ENCODE results near the gene ZNF483. TPM values are rescaled to one million over a fixed set of nuclear protein-coding genes. Genes with fewer than 3 reads are reported as not detected.

Gene ZNF483
- total RNA-seq = 1 to 10 TPM; 5.7 to 7.4 (median 5.8) TPM
- 8.3 TPM for total RNA-seq (2013)

DNA sequence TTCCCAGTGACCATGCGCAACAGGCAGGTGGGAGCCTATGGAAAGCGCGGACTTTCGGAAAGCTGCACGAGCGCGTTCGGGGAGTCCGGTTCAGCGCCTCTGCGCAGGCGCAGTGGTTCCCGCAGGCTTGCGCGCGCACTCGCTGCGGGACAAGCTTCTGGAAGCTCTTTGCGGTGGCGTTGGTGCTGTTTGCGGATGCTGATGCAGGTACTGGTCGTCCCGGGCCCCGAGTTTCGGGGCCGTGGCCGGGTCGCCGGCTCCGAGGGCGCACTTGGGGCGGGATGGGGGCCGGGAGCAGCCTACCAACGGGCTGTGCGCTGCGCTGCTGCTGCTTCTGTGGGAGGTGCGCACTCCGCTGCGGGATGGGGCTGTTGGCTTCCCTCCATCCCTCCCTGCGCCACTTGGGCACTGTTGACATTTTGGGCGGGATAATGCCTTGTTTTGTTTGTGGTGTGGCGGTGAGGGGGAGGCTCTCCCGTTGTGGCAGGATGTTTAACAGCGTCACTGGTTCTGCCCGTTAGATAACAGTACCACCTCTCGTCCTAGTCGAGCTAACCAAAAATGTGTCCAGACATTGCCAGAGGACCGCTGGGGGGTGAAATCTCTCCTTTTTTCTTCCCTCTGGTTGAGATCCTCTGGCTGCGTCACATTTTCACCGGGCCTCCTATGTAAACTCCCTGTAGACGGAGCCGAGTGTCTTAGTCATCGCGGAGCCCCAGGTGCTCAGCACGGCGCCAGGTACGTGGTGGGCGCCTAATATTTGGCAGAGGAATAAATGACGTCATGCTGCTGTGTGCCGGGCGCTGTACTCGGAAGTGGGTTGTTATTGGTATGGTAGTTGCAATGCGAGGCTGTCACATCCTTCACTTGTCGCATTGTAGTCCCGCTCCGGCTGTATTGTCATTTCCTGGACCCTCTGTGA, at the start of gene ZNF483:
TSS of gene ZNF483 (plus strand) at position 124 of the 922 bp plus-strand sequence. CDS start 2,217 bp downstream, outside the sequence.
- H3K4me1 ChIP-seq (ENCODE audit: control insufficient read depth, insufficient read depth, low read length) = peaks cover 15% of the 10 kb centered on the region
- TF ChIP-seq, protein P1, sequence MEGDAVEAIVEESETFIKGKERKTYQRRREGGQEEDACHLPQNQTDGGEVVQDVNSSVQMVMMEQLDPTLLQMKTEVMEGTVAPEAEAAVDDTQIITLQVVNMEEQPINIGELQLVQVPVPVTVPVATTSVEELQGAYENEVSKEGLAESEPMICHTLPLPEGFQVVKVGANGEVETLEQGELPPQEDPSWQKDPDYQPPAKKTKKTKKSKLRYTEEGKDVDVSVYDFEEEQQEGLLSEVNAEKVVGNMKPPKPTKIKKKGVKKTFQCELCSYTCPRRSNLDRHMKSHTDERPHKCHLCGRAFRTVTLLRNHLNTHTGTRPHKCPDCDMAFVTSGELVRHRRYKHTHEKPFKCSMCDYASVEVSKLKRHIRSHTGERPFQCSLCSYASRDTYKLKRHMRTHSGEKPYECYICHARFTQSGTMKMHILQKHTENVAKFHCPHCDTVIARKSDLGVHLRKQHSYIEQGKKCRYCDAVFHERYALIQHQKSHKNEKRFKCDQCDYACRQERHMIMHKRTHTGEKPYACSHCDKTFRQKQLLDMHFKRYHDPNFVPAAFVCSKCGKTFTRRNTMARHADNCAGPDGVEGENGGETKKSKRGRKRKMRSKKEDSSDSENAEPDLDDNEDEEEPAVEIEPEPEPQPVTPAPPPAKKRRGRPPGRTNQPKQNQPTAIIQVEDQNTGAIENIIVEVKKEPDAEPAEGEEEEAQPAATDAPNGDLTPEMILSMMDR (IDR thresholded peaks at IDR 0.05) = no peak
- Mint-ChIP-seq H3K27ac (peak within 1 kb of the TSS; percentile 81 to 90), H3K27me3 (ENCODE audit: low read depth in 2 of 2) (peaks cover 0 to 22% of the 10 kb centered on the region in 2 donors), H3K4me3 (peak within 1 kb of the TSS; percentile 90), H3K36me3 (no peaks in the 10 kb centered on the region), H3K9me3 (no peaks in the 10 kb centered on the region), H3K4me1 (peaks cover 16 to 20% of the 10 kb centered on the region in 2 donors)
- peak within 1 kb of the TSS; percentile 82 for H3K4me3 ChIP-seq (ENCODE audit: low read length)
- 2% methylated on average over 66 of the region's 66 CpGs for WGBS (ENCODE audit: insufficient coverage)
- H3K36me3 ChIP-seq (ENCODE audit: control insufficient read depth, insufficient read depth, low read length) = no peaks in the 10 kb centered on the region
- DNase-seq = peak; percentile 42 to 85
- peak; percentile 76 to 84 (median 82) for ATAC-seq
- no peaks in the 10 kb centered on the region for H3K9me3 ChIP-seq (ENCODE audit: control insufficient read depth, insufficient read depth, low read length)
- H3K27me3 ChIP-seq (ENCODE audit: control insufficient read depth, insufficient read depth, low read length) = peaks cover 5% of the 10 kb centered on the region
- H3K27ac ChIP-seq (ENCODE audit: low read length) = peak within 1 kb of the TSS; percentile 53
- intact Hi-C loops (cut with micrococcal nuclease) = no loop called here

DNA sequence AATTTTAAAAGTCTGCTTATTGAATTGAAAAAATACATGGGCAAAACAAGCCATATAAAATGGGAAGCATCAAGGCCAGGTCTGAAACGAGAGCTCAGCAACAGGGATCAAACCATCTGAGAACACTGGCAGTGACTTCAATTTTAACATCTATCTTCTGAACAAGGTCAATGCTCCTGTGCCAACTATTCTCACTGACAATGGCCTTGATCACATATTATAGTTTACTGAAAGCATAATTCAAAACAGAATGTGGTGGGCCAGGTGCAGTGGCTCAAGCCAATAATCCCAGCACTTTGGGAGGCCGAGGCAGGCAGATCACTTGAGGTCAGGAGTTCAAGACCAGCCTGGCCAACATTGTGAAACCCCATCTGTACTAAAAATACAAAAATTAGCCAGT, 49.8 kb upstream of the ZNF483 start:
- DNase-seq (no peak), ATAC-seq (no peak)
- Histone ChIP-seq H3K36me3 (ENCODE audit: control insufficient read depth, insufficient read depth, low read length) (no peaks in the 10 kb centered on the region), H3K27me3 (ENCODE audit: control insufficient read depth, insufficient read depth, low read length) (no peaks in the 10 kb centered on the region), H3K27ac (ENCODE audit: low read length) (no peak overlapping the region), H3K4me3 (ENCODE audit: low read length) (no peak overlapping the region), H3K4me1 (ENCODE audit: control insufficient read depth, insufficient read depth, low read length) (peaks cover 3% of the 10 kb centered on the region), H3K9me3 (ENCODE audit: control insufficient read depth, insufficient read depth, low read length) (no peaks in the 10 kb centered on the region)
- intact Hi-C loops (cut with micrococcal nuclease) = no loop called here
- no peaks in the 10 kb centered on the region for H3K36me3 Mint-ChIP-seq
- no peak overlapping the region for H3K27ac Mint-ChIP-seq
- no peaks in the 10 kb centered on the region for H3K9me3 Mint-ChIP-seq
- H3K4me1 Mint-ChIP-seq = peaks cover 48 to 52% of the 10 kb centered on the region in 2 donors
- 96% methylated on average over 2 of the region's 2 CpGs for WGBS (ENCODE audit: insufficient coverage)
- H3K27me3 Mint-ChIP-seq (ENCODE audit: low read depth in 2 of 2) = no peaks in the 10 kb centered on the region
- TF ChIP-seq, protein P1 (IDR thresholded peaks at IDR 0.05) = no peak
- H3K4me3 Mint-ChIP-seq = no peak overlapping the region

DNA sequence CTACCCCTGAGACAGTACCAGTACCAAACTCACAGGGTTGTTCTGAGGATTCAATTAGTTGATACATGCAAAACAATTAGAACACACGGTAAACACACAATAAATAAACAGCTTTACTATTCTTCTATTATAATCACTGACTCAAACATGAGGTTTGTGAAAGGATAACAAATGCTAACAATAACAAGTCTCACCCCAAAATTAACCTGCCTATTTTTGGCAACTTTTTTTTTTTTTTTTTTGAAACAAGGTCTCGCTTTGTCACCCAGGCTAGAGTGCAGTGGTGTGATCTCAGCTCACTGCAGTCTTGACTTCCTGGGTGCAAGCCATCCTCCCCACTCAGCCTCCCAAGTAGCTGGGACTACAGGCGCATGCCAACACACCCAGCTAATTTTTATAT, 47.3 kb upstream of the ZNF483 start:
- H3K27me3 ChIP-seq (ENCODE audit: control insufficient read depth, insufficient read depth, low read length) = no peaks in the 10 kb centered on the region
- H3K36me3 ChIP-seq (ENCODE audit: control insufficient read depth, insufficient read depth, low read length) = no peaks in the 10 kb centered on the region
- ATAC-seq (no peak), DNase-seq (no peak)
- intact Hi-C loops (cut with micrococcal nuclease) = no loop called here
- no peaks in the 10 kb centered on the region for H3K27me3 Mint-ChIP-seq (ENCODE audit: low read depth in 2 of 2)
- no peaks in the 10 kb centered on the region for H3K9me3 ChIP-seq (ENCODE audit: control insufficient read depth, insufficient read depth, low read length)
- H3K4me3 Mint-ChIP-seq = no peak overlapping the region
- no peaks in the 10 kb centered on the region for H3K36me3 Mint-ChIP-seq
- TF ChIP-seq, protein P1 (IDR thresholded peaks at IDR 0.05) = no peak
- peaks cover 8% of the 10 kb centered on the region for H3K4me1 ChIP-seq (ENCODE audit: control insufficient read depth, insufficient read depth, low read length)
- H3K27ac ChIP-seq (ENCODE audit: low read length) = no peak overlapping the region
- WGBS (ENCODE audit: insufficient coverage) = 100% methylated on average over 1 of the region's 3 CpGs
- H3K4me3 ChIP-seq (ENCODE audit: low read length) = no peak overlapping the region
- peaks cover 56 to 57% of the 10 kb centered on the region in 2 donors for H3K4me1 Mint-ChIP-seq
- H3K27ac Mint-ChIP-seq = no peak overlapping the region
- no peaks in the 10 kb centered on the region for H3K9me3 Mint-ChIP-seq
